Spleen (tissue), 11 donors: Measurements from ENCODE around the gene VWF. TPM values are rescaled to one million over a fixed set of nuclear protein-coding genes. Genes with fewer than 3 reads are reported as not detected.
"Not testable (repeated sequence)": the region's sequence is repeated elsewhere in the genome, so short reads cannot be mapped to it uniquely, and the experiment has no call there.

Experiments
- DNase-seq: peaks from one replicate; pipeline ENCODE4 v3.0.0-alpha.2; 2020
- H3K27ac ChIP-seq, 8 donors: fragments of 200-600 bp; sonication (generic) in 7 of 8; 1 replicate in 4 of 8; 2 replicates in 4 of 8; pipeline versions ENCODE4 v1.5.0 to v1.8.0; 2016 to 2021; ENCODE audit warnings: inconsistent platforms in 4 of 8, mild to moderate bottlenecking in 4 of 8, moderate library complexity in 1 of 8
- H3K27me3 ChIP-seq, 7 donors: fragments of 200-600 bp; sonication (generic) in 6 of 7; replicated peaks in 1 of 7; 1 replicate in 4 of 7; 2 replicates in 3 of 7; pipeline versions ENCODE4 v1.5.0 to v1.8.0; 2016 to 2021; ENCODE audit warnings: inconsistent platforms in 3 of 7, mild to moderate bottlenecking in 1 of 7
- H3K36me3 ChIP-seq, 6 donors: fragments of 200-600 bp; sonication (generic) in 5 of 6; 1 replicate in 4 of 6; 2 replicates in 2 of 6; pipeline versions ENCODE4 v1.5.0 to v1.8.0; 2016 to 2021; ENCODE audit warnings: inconsistent platforms in 2 of 6
- H3K4me1 ChIP-seq, 6 donors: fragments of 200-600 bp; sonication (generic) in 5 of 6; 1 replicate in 3 of 6; 2 replicates in 3 of 6; pipeline versions ENCODE4 v1.5.0 to v1.8.0; 2016 to 2021; ENCODE audit warnings: inconsistent platforms in 3 of 6
- H3K4me3 ChIP-seq, 8 donors: fragments of 200-600 bp; sonication (generic) in 7 of 8; 1 replicate in 4 of 8; 2 replicates in 4 of 8; pipeline versions ENCODE4 v1.5.0 to v1.8.0; 2016 to 2021; ENCODE audit warnings: inconsistent platforms in 4 of 8, mild to moderate bottlenecking in 4 of 8, moderate library complexity in 2 of 8
- H3K9me3 ChIP-seq, 8 donors: fragments of 200-600 bp; sonication (generic) in 7 of 8; 1 replicate in 4 of 8; 2 replicates in 4 of 8; pipeline versions ENCODE4 v1.5.0 to v1.8.0; 2016 to 2021; ENCODE audit warnings: inconsistent platforms in 4 of 8
- POLR2A ChIP-seq, 3 donors: fragments of 450-650 bp; IDR thresholded peaks; one replicate each; pipeline ENCODE4 v1.5.1; 2017; ENCODE audit warnings: antibody characterized with exemption in 3 of 3, mild to moderate bottlenecking in 1 of 3
- POLR2AphosphoS5 ChIP-seq, 3 donors: sonication (generic); formaldehyde crosslinking; IDR thresholded peaks; one replicate each; pipeline ENCODE4 v1.5.1; 2017; ENCODE audit warnings: antibody characterized with exemption in 3 of 3
- WGBS, 5 donors: extraction: QIAGEN DNeasy Blood & Tissue Kit in 3 of 5; methylation state at CpG; one replicate each; pipeline versions ENCODE4 v1.1.5 to v1.1.7; 2013 to 2018; 5-methylcytosine and 5-hydroxymethylcytosine counted together
- intact Hi-C: fragments of 100-400 bp; cut with DNase I; formaldehyde crosslinking; loops from one replicate; pipeline ENCODE4 v1.15.0; 2023; ENCODE audit warnings: low total_unique reads
- polyA plus RNA-seq, 3 donors: library from polyadenylated mRNA; stranded (reverse); fragments of 200-250 nt; gene quantifications; one replicate each; pipeline ENCODE4 v1.2.1, GENCODE V29; 2013
- total RNA-seq, 7 donors: library from RNA; depleted of rRNA in 3 of 7; stranded (reverse); fragments of >200 nt in 3 of 7; fragmentation: NEBNext Ultra II Directional in 4 of 7; extraction: Animal tissue kit (Norgen Biotek cat#: 25700) in 4 of 7; gene quantifications; one replicate each; pipeline versions ENCODE4 v1.1.0 to v1.2.1, GENCODE V29; 2016 to 2021
- TF ChIP-seq, protein P1 (sequence below), 11 experiments: fragments of 200-600 bp in 7 of 11; fragments of 450-650 bp in 4 of 11; sonication (generic) in 4 of 11; IDR thresholded peaks in 8 of 11; conservative IDR thresholded peaks in 3 of 11; 1 replicate in 7 of 11; 2 replicates in 4 of 11; pipeline versions ENCODE4 v1.4.0 to v1.8.0; 2016 to 2021; ENCODE audit warnings: antibody characterized with exemption in 11 of 11, inconsistent platforms in 4 of 11, mild to moderate bottlenecking in 1 of 11
- donor health status: healthy with polysubstance abuse.
- donor health status: DM: no; HTN: no; CAD: no; lungs with moderate emphysema.
- donor health status: DM: no; HTN: no; CAD: no.
- donor health status: Bipolar disorder and iron deficiency.
- donor health status: healthy.
- donor health status: DM: no; HTN: no; CAD: no.
- donor health status: DM: yes; HTN: yes; CAD: no.

Gene VWF
- total and polyA plus RNA-seq, 10 donors: 12.9 to 957 (median 321) TPM

DNA sequence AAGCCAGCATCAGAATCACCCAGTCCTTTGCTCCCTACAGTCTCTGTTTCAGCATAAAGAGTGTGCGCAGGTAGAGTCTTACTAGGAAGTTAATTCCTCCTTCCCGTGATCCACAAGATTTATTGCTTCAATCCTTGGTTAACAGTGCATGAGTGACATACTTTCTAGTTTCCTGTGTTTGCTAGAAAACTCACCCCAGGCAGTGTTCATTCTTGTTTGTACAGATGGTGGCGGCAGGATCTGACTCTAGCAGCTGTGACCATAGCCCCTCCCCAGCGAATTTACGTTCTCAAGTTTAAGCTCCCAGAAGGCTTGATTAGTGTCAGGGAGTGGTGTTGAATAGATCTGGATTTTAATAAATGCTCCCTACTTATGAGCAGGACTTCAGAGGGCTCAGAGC lies 103.5 kb downstream of the VWF start:
- no peaks in the 10 kb centered on the region for H3K27me3 ChIP-seq
- no peak for DNase-seq
- H3K4me3 ChIP-seq: no peak overlapping the region
- intact Hi-C loops: no loop called here
- no peaks in the 10 kb centered on the region for H3K4me1 ChIP-seq
- TF ChIP-seq POLR2AphosphoS5 (IDR thresholded peaks at IDR 0.05) (no peak), POLR2A (IDR thresholded peaks at IDR 0.05) (no peak)
- TF ChIP-seq, protein P1, sequence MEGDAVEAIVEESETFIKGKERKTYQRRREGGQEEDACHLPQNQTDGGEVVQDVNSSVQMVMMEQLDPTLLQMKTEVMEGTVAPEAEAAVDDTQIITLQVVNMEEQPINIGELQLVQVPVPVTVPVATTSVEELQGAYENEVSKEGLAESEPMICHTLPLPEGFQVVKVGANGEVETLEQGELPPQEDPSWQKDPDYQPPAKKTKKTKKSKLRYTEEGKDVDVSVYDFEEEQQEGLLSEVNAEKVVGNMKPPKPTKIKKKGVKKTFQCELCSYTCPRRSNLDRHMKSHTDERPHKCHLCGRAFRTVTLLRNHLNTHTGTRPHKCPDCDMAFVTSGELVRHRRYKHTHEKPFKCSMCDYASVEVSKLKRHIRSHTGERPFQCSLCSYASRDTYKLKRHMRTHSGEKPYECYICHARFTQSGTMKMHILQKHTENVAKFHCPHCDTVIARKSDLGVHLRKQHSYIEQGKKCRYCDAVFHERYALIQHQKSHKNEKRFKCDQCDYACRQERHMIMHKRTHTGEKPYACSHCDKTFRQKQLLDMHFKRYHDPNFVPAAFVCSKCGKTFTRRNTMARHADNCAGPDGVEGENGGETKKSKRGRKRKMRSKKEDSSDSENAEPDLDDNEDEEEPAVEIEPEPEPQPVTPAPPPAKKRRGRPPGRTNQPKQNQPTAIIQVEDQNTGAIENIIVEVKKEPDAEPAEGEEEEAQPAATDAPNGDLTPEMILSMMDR (IDR thresholded peaks at IDR 0.05 in 8 of 11, conservative IDR thresholded peaks at IDR 0.05 in 3 of 11): no peak
- H3K9me3 ChIP-seq: no peaks in the 10 kb centered on the region
- WGBS, 5 donors: 34 to 44% (median 40%) methylated on average over 5 of the region's 5 CpGs
- no peak overlapping the region for H3K27ac ChIP-seq
- peaks cover 0 to 59% (median 4%) of the 10 kb centered on the region in 6 donors for H3K36me3 ChIP-seq

DNA sequence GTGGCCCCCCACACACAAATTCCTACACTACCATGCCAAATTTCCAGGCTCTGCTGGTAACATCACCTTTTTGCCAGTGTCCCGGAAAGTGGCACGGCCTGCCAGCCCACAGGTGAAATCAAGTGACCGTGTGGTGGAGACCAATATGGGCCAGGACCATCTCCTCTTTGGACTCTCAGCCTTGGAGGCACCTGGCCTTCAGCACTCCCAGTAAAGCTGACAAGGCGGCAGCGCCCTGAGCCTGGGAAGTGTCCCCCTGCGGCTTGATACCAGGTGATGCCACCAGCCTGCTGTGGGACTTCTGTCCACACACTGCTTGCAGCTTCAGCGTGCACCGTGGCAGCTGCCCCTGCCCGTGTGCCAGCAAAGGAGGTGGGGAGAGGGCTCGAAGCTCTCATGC lies 104.0 kb downstream of the VWF start:
- intact Hi-C loops, H3K4me3 ChIP-seq, H3K9me3 ChIP-seq, DNase-seq, H3K4me1 ChIP-seq, H3K27me3 ChIP-seq, H3K27ac ChIP-seq: not testable (repeated sequence)
- peaks cover 0 to 59% (median 4%) of the 10 kb centered on the region in 6 donors for H3K36me3 ChIP-seq
- 66 to 91% (median 78%) methylated on average over 4 to 10 of the region's 10 CpGs for WGBS, 5 donors

DNA sequence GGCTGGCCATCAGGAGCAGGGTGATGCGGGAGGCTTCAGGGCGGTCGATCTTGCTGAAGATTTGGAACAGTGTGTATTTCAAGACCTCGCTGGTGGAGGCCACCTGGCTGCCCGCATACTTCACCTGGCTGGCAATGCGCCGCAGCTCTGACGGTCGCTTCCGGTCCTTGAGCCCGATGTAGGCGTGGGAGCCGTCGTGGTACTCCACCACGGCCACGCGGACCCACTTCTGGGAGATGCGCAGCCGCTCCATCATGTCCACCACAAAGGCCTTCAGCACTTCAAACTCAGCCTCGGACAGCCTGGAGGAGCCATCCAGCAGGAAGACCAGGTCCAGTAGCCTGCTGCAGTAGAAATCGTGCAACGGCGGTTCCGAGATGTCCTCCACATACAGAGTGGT lies 105.2 kb downstream of the VWF start:
- 92 to 98% (median 95%) methylated on average over 5 to 24 of the region's 24 CpGs for WGBS, 5 donors
- H3K27me3 ChIP-seq, H3K4me3 ChIP-seq, intact Hi-C loops, DNase-seq, H3K9me3 ChIP-seq, H3K4me1 ChIP-seq, H3K27ac ChIP-seq: not testable (repeated sequence)
- H3K36me3 ChIP-seq: peaks cover 0 to 50% (median 4%) of the 10 kb centered on the region in 6 donors

DNA sequence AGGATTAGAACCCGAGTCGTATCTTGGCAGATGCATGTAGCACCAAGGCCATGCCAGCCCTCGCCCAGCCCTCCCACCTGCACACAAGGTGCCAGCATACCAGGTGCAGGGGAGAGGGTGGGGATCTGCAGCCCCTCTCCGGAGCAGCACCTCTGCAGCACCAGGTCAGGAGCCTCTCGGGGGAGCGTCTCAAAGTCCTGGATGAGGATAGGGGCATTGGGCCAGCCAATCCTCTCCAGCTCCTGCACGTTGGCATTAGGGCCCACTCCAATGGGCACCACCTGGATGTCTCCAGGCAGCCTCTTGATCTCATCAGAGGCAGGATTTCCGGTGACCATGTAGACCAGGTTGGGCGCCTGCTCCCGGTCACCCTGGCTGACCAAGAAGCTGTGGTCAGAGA lies 106.2 kb downstream of the VWF start:
- Histone ChIP-seq H3K9me3 (no peaks in the 10 kb centered on the region), H3K4me1 (no peaks in the 10 kb centered on the region), H3K36me3 (peaks cover 0 to 60% (median 4%) of the 10 kb centered on the region in 6 donors), H3K27ac (no peak overlapping the region), H3K4me3 (no peak overlapping the region), H3K27me3 (no peaks in the 10 kb centered on the region)
- DNase-seq: no peak
- 81 to 96% (median 88%) methylated on average over 6 to 10 of the region's 10 CpGs for WGBS, 5 donors
- TF ChIP-seq POLR2A (IDR thresholded peaks at IDR 0.05): no peak
- peak in 1 of 3 donors; percentile 5 for TF ChIP-seq POLR2AphosphoS5 (IDR thresholded peaks at IDR 0.05)
- TF ChIP-seq, protein P1 (IDR thresholded peaks at IDR 0.05 in 8 of 11, conservative IDR thresholded peaks at IDR 0.05 in 3 of 11): no peak
- intact Hi-C loops: no loop called here

DNA sequence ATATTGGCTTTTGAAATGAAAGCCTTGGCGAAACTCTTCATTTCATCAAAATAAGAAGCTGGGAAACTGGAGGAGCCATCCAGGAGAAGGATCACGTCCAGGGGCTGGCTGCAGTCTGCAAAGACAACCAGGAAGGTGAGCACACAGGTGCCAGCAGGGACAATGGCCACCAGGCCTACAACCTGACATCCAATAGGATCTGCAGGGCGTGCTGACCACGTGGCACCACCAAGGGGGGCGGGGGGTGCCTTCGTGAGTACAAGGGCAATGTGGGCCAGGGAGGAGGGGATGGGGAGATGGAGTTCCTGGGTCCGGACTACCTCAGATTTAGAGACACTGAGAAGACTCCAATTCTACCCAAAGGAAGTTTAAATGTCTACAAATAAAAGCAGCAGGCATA lies 107.7 kb downstream of the VWF start:
- DNase-seq: no peak
- Histone ChIP-seq H3K36me3 (peaks cover 0 to 65% (median 4%) of the 10 kb centered on the region in 6 donors), H3K9me3 (no peaks in the 10 kb centered on the region), H3K4me3 (no peak overlapping the region), H3K27me3 (no peaks in the 10 kb centered on the region), H3K27ac (no peak overlapping the region), H3K4me1 (no peaks in the 10 kb centered on the region)
- 68 to 88% (median 76%) methylated on average over 7 of the region's 7 CpGs for WGBS, 5 donors
- no peak for TF ChIP-seq POLR2A (IDR thresholded peaks at IDR 0.05)
- no peak for TF ChIP-seq POLR2AphosphoS5 (IDR thresholded peaks at IDR 0.05)
- TF ChIP-seq, protein P1 (IDR thresholded peaks at IDR 0.05 in 8 of 11, conservative IDR thresholded peaks at IDR 0.05 in 3 of 11): no peak
- intact Hi-C loops: no loop called here

DNA sequence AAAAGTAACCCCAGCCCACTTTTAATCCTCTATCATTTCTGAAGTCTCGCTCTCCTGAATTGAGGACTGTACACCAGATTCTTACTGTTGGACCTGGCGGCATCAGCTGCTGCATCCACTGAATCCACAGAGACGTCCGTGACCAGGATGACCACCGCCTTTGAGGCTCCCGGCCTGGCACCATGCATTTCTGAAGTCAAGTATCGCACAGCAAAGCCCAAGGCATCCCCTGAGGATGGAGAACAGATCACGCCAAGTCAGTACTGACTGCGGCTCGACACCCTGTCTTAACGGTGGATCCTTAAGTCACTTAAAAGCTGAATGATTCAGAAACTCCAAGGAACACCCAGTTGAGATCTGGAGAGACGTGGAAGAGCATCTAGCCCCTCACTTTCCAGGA lies 108.5 kb downstream of the VWF start:
- H3K27me3 ChIP-seq, intact Hi-C loops, H3K27ac ChIP-seq, DNase-seq, H3K9me3 ChIP-seq, H3K4me1 ChIP-seq, H3K4me3 ChIP-seq: not testable (repeated sequence)
- H3K36me3 ChIP-seq: peaks cover 0 to 61% (median 4%) of the 10 kb centered on the region in 6 donors
- 86 to 91% (median 91%) methylated on average over 7 to 12 of the region's 12 CpGs for WGBS, 5 donors

DNA sequence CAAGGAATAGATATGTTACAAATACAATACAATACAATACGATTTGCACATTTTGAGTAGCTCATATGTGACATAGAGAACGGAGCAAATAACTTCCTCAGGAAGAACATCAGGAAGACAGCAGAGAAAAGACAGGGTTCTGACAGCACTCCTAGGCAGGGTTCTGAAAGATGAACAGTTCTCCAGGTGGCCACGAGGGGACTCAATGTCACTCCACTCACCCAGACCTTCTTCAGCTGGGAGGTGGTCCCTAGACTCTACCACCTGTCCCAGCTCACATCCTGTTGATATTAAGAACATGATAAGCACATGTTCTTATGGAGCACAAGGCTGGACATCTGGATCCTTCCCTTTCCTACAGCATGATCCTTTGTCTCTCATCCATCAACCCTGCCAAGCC lies 109.2 kb downstream of the VWF start:
- H3K9me3 ChIP-seq, H3K4me3 ChIP-seq, H3K4me1 ChIP-seq, H3K27ac ChIP-seq, H3K27me3 ChIP-seq, DNase-seq, intact Hi-C loops: not testable (repeated sequence)
- WGBS, 5 donors: 19 to 29% (median 27%) methylated on average over 2 to 3 of the region's 3 CpGs
- H3K36me3 ChIP-seq: peaks cover 0 to 53% (median 4%) of the 10 kb centered on the region in 6 donors

DNA sequence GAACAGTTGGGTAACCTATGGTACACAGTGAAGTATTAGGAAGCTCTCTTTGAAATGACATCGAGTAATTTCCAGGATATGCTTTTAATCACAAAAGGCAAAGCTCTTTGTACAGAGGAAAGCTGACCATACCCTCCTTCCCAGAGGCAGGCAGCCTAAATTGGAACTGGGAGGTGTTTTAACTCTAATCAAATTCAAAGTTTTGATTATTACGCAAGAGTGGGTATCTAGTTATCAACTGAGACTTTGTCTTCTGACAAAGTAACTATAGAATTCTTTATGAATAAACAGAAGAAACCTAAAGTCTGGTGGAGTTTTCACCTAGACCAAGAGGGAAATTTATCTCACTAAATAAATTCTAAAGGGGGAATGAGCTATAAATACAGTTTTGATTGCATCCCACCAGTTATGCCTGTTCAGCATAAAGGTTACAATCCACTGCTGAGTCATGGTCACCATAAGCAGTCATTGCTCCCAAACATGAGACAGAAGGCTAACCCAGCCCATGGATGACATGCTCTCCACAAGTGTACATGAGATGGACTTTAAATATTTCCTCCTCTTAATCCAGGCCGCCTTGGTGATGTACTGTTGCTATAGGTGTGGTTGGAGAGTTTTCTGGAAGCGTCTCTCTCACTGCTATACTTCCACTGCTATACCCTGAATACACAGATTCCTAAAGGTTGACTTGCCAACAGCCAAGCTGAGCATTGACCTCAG lies 113.7 kb downstream of the VWF start:
- H3K9me3 ChIP-seq, H3K27ac ChIP-seq, DNase-seq, H3K4me1 ChIP-seq, H3K27me3 ChIP-seq, intact Hi-C loops, H3K4me3 ChIP-seq: not testable (repeated sequence)
- H3K36me3 ChIP-seq: peaks cover 0 to 19% (median 0%) of the 10 kb centered on the region in 6 donors
- WGBS, 5 donors: 83 to 97% (median 91%) methylated on average over 4 of the region's 4 CpGs
